Measurements from ENCODE around the gene MSN.
"Not testable (repeated sequence)": the region's sequence is repeated elsewhere in the genome, so short reads cannot be mapped to it uniquely, and the experiment has no call there.

MSN gene

GRCh38 chrX:65667503-65668376 lies at the start of gene MSN:
Gene MSN, plus strand, starts transcription at chrX:65667654. Its CDS starts 188 bp downstream, at chrX:65667842.
- DNase-seq: peak; percentile 76

- not testable (repeated sequence) for DNase-seq
These were observed 47.3 kb upstream of the MSN start for GRCh38 chrX:65620096-65620705.

DNA sequence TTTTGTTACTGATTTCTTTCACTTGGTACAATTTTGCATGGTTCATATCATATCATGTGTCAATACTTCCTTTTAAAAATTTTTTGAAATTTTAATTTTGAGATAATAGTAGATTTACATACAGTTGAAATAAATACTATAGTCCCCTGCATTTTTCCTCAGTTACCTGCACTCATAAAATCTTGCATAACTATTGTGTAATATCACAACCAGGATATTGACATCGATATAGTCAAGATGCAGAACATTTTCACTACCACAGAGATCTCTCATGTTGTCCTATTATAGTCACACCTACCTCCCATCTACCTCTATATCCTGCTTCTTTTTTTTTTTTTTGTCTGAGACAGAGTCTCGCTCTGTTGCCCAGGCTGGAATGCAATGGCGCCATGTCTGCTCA lies 36.7 kb upstream of the MSN start:
- no peak for DNase-seq

- DNase-seq: no peak
These were observed 33.6 kb upstream of the MSN start for GRCh38 chrX:65633826-65634225.

GRCh38 chrX:65634732-65635131 lies 32.7 kb upstream of the MSN start:
- DNase-seq: no peak

GRCh38 chrX:65635378-65635777 lies 32.1 kb upstream of the MSN start:
- DNase-seq: no peak

DNA sequence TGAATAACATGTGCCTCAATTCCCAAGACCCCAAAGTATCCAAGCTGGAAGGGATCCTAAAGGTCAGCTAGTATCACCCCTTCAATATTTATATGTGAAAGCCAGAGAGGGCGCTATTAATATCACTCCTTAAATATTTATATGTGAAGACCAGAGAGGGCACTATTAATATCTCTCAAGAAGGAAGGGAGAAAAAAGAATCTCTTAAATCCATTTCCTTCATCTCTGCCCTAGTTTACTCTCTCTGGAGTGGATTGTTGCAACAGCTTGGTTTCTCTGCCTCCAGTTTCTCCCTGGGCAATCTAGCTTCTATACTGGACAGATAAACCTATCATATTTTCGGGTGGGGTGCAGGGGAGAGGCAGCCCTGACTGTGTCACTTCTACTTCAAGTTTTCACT lies 31.6 kb upstream of the MSN start:
- no peak for DNase-seq

DNA sequence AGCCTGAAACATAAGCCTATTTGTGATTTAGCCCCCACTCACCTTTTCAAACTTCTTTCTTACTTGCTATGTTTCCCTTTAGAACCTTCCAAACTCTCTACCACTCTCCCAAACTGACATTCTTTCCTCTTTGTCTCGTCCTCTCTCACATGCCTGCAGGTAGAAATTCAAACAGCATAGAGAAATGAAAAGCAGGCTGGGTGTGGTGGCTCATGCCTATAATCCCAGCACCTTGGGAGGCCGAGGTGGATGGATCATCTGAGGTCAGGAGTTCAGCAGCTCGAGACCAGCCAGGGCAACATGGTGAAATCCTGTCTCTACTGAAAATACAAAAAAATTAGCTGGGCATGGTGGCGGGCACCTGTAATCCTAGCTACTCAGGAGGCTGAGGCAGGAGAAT lies 31.2 kb upstream of the MSN start:
- not testable (repeated sequence) for DNase-seq

DNA sequence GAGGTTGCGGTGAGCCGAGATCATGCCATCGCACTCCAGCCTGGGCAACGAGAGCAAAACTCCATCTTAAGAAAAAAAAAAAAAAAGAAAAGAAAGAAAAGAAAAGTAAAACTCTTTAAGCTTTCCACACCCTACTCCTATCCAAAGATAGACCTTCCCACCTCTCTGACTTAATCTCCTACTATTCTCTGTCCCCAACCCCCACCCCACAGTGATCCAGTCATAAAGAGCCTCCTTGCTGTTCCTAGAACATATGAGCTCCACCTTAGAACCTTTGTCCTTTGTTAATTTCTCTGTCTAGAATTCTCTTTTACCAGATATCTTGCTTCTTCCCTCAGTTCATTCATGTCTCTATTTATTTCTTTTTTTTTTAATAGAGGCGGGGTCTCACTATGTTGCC lies 30.1 kb upstream of the MSN start:
- no peak for DNase-seq

DNA sequence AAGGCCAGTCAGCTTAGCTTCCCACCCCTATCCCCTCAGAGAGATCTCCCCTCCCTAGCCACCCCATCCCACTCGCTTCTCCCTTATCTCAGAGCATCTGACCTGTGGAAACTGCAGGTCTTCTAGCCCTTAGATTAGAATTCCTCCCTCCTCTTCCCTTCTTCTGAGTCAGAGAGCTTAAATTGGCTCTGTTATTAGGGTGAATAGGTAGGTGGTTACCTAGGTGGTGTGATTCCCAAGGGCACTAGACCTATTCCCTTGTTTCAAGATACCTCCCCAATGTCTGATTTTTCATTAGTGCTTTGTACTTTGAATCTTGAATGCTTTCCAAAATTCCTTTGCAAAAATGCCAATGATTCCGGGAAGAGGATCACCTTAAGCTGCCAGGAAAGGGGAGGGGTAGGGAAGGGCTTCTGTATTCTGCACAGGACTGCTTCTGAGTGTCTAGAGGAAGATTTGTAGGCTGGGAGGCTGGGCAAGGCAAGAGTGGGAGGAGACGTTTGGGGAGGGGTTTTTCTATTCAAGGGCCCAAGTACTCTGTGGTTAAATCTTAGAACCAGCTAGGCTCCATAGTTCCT lies 24.5 kb upstream of the MSN start:
- no peak for DNase-seq

DNA sequence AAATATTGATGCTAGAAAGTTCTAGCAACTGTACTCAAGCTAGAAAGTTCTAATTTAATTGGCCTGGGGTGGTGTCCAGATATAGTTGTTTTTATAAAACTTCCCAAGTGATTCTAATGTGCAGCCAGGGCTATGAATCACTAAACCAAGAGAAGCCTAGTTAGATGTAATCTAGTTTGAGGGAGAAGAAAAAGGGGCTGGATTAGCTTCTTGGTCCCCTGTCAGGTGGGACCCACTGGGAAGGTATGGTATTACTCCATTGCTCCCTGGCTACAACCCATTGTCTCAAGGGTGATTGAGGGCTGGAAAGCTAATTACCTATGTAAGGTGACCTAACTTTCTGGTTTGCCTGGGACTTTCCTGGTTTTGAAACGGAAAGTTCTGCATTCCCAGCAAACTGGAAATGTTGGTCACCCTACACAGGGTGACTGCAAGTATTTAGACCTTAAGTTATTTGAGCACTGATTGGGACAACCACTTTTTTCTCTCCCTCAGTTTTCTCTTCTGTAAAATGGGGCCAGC lies 23.9 kb upstream of the MSN start:
- DNase-seq: no peak

- peak; percentile 11 for DNase-seq
These were observed 22.7 kb upstream of the MSN start for GRCh38 chrX:65644621-65645289.

- DNase-seq: no peak
These were observed 19.7 kb upstream of the MSN start for GRCh38 chrX:65647801-65648200.

GRCh38 chrX:65652098-65652497 lies 15.4 kb upstream of the MSN start:
- DNase-seq: no peak

DNA sequence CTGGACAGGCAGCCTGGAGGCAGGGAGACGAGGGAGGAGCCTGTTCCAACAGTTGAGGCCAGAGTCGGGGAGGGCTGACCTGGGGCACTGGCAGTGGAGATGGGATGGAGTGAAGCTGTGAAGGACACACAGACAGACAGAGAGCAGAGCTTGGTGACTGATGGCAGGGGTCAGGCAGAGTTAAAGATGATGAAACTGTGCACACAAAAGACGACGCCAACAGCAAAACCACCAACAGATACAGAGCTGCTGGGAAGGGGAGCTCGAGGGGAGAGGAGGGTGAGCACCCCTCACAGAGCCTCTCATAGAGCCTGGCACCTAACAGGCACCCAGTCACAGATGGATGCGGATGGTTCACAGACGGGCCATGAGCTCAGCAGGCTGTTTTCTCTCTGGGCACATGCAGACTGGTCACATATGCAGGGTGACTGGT lies 10.4 kb upstream of the MSN start:
- DNase-seq: not testable (repeated sequence)

DNA sequence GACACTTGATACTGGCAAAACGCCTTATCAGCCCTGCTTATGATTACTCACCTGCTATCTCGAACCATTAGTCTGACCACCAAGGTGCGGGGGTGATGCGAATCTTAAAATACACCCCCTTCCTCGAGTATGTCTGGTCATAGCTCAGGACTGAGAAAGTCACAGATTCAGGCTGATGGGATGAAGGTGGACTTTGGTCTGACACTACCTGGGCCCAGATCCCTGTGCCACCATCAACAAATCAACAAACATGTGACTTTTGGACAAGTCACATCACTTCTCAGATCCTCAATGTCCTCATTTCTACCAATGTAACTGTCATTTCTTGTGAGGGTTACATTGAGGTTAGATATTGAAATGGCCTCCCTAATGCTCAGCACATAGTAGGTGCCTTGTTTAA lies 9.8 kb upstream of the MSN start:
- no peak for DNase-seq

GRCh38 chrX:65658229-65658628 lies 9.2 kb upstream of the MSN start:
- no peak for DNase-seq

DNA sequence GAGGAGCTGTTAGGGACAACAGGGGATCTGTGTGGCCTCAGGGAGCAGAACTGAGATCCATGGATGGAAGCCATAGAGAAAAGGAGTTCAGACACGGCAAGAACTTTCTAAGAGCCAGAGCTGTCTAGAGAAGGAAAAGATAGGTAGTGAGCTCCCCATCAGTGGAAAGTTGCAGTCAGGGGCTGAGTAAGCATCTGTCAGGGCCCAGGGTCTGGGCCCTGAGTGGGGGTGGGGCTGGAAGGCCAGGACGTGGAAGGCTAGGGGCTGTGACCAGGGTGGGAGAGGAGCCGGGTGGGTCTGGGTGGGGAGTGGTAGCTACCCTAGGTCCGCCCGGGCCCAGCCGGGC lies 324 bp upstream of the MSN start:
- DNase-seq: no peak

GRCh38 chrX:65668377-65669310 lies 1.2 kb downstream of the MSN start:
- peak; percentile 56 for DNase-seq

DNA sequence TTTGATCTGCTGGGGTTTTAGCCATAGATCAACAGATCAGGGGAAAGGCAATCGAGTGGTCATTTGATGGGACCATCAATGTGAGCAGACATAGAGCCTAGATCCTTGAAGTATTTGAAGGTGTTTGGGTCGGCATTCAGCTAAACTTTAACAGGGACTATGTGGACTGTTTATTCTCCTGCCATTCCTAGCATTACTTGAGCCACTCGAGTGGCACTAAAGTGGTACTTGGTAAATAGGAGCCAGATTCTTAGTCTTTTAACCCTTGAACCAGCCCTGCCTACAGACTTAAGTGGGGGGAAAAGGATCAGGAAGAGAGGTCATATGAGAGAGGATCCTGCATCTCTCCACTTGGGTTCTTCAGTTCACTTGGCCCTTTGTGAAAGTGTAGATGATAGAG lies 3.8 kb downstream of the MSN start:
- no peak for DNase-seq

GRCh38 chrX:65671966-65672365 lies 4.5 kb downstream of the MSN start:
- DNase-seq: no peak

DNA sequence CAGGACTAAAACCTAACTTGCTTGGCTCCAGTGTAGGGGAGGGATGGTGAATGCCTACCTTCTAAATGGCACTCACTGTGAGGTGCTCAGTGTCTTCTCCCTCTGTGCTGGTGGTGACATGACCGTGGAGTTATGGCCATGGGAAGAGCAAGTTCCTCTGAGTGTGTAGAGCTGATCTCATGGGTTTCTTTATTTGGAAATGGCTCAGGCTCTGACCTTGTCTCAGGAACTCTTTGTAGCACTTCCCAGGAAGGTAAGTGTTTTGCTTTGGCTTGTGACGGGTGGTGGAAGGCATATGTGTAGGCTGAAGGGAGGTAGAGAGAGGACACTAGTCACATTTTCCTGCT lies 6.4 kb downstream of the MSN start:
- no peak for DNase-seq
